H1 (cell line): ENCODE results near the gene MKX. TPM values are rescaled to one million over a fixed set of nuclear protein-coding genes. Genes with fewer than 3 reads are reported as not detected.

Source experiments
- CHD7 ChIP-seq: fragments of 300-600 bp; sonication (generic); IDR thresholded peaks from 2 replicates; pipeline ENCODE4 v1.7.1; 2012; ENCODE audit warnings: low read length, moderate library complexity, mild to moderate bottlenecking, inconsistent platforms; ENCODE audit not compliant: insufficient replicate concordance
- POU5F1 ChIP-seq: IDR thresholded peaks from 2 replicates; pipeline ENCODE4 v1.6.1; 2011; ENCODE audit warnings: low read depth, mild to moderate bottlenecking, low read length, moderate library complexity
- TBP ChIP-seq: IDR thresholded peaks from 2 replicates; pipeline ENCODE4 v1.6.1; 2011; ENCODE audit warnings: low read depth, low read length, improper control_type of control experiment
- polyA plus RNA-seq, 7 experiments: library from polyadenylated mRNA; depleted of rRNA in 3 of 7; stranded (reverse) in 5 of 7; unstranded in 2 of 7; fragments of >200 nt in 5 of 7; fragments of 200-250 nt in 2 of 7; gene quantifications; 1 replicate in 5 of 7; 2 replicates in 1 of 7; 4 replicates in 1 of 7; pipeline versions ENCODE4 v1.2.1 to v1.2.3, GENCODE V29; 2011 to 2013; ENCODE audit warnings: missing spikeins in 2 of 7, mixed read lengths in 2 of 7
- total RNA-seq: library from RNA; stranded (reverse); fragmentation: NEBNext Ultra II Directional; extraction: Animal tissue kit (Norgen Biotek cat#: 25700); gene quantifications from 2 replicates; pipeline ENCODE4 v1.2.1, GENCODE V29; 2021

MKX gene
- total and polyA plus RNA-seq, 2 of the 8 experiments (the other 6 are each of a cell fraction or from before 2014, with no cell fraction given) = 0.21 to 1.3 TPM

GRCh38 chr10:27625452-27626211, 120.0 kb downstream of the MKX start (continued):
- TF ChIP-seq CHD7 (no peak), POU5F1 (no peak), TBP (no peak)
- TF ChIP-seq, all 59 proteins: peak for 0
